K562 (cell line): ENCODE measurements around the gene B3GALT6. TPM values are rescaled to one million over a fixed set of nuclear protein-coding genes. Genes with fewer than 3 reads are reported as not detected.

ENCODE experiments used
- ARHGAP35 ChIP-seq: fragments of 450-650 bp; IDR thresholded peaks from 2 replicates; pipeline ENCODE4 v1.6.1; 2018; ENCODE audit not compliant: partially characterized antibody
- ARID2 ChIP-seq: fragments of 450-650 bp; IDR thresholded peaks from 2 replicates; pipeline ENCODE4 v1.6.1; 2017; ENCODE audit warnings: antibody characterized with exemption, mild to moderate bottlenecking
- ETV6 ChIP-seq, 3 experiments: fragments of 150-350 bp in 1 of 3; sonication (generic) in 1 of 3; formaldehyde crosslinking in 1 of 3; IDR thresholded peaks; 2 replicates each; pipeline versions ENCODE4 v1.6.1 to v1.8.0; 2014 to 2022; ENCODE audit warnings: borderline replicate concordance in 2 of 3, low read depth in 2 of 3, antibody characterized with exemption in 1 of 3, low read length in 1 of 3, mild to moderate bottlenecking in 1 of 3, missing genetic modification reagents in 1 of 3
- EZH2 ChIP-seq: IDR thresholded peaks from 2 replicates; pipeline ENCODE4 v1.6.1; 2012; ENCODE audit warnings: low read depth, mild to moderate bottlenecking, inconsistent platforms, low read length, borderline replicate concordance
- HDAC3 ChIP-seq: fragments of 450-650 bp; IDR thresholded peaks from 2 replicates; pipeline ENCODE4 v1.6.1; 2018; ENCODE audit warnings: borderline replicate concordance, mild to moderate bottlenecking, moderate library complexity; ENCODE audit not compliant: partially characterized antibody
- JUNB ChIP-seq: fragments of 450-650 bp; formaldehyde crosslinking; conservative IDR thresholded peaks from 2 replicates; pipeline ENCODE4 v1.4.0; 2020; ENCODE audit warnings: mild to moderate bottlenecking
- NELFE ChIP-seq: IDR thresholded peaks from 2 replicates; pipeline ENCODE4 v1.6.1; 2011; ENCODE audit warnings: mild to moderate bottlenecking; ENCODE audit not compliant: insufficient read depth, insufficient read length
- TOE1 ChIP-seq, 2 experiments: fragments of 450-650 bp in 1 of 2; sonication (generic) in 1 of 2; formaldehyde crosslinking in 1 of 2; IDR thresholded peaks; 2 replicates each; pipeline versions ENCODE4 v1.7.1 to v1.8.0; 2016 to 2022; ENCODE audit warnings: borderline replicate concordance in 2 of 2, mild to moderate bottlenecking in 2 of 2, antibody characterized with exemption in 1 of 2, inconsistent platforms in 1 of 2, low read depth in 1 of 2, missing genetic modification reagents in 1 of 2, moderate library complexity in 1 of 2
- ZNF133 ChIP-seq: fragments of 250-450 bp; sonication (Bioruptor Pico); IDR thresholded peaks from 2 replicates; pipeline ENCODE4 v1.4.0; 2020; ENCODE audit warnings: mild to moderate bottlenecking
- ZNF146 ChIP-seq: IDR thresholded peaks from one replicate; pipeline ENCODE4 v1.6.1; 2018; ENCODE audit warnings: missing compliant biosample characterization; ENCODE audit not compliant: unreplicated experiment
- ZNF696 ChIP-seq: fragments of 250-450 bp; sonication (Bioruptor Pico); conservative IDR thresholded peaks from 2 replicates; pipeline ENCODE4 v1.4.0; 2020; ENCODE audit warnings: mild to moderate bottlenecking, moderate library complexity
- ZZZ3 ChIP-seq: fragments of 450-650 bp; IDR thresholded peaks from 2 replicates; pipeline ENCODE4 v1.6.1; 2016; ENCODE audit warnings: antibody characterized with exemption, mild to moderate bottlenecking, moderate library complexity
- polyA plus RNA-seq, 8 experiments: library from polyadenylated mRNA; depleted of rRNA in 4 of 8; stranded (reverse) in 5 of 8; unstranded in 3 of 8; fragments of >200 nt; fragmentation: Nextera tagmentation in 2 of 8; fragmentation: Illumina TruSeq in 1 of 8; extraction: Ambion mirVana in 2 of 8; extraction: Trizol in 1 of 8; gene quantifications; 2 replicates each; pipeline versions ENCODE4 v1.2.1 to v1.2.3, GENCODE V29; 2011 to 2014; ENCODE audit warnings: inconsistent platforms in 1 of 8, missing spikeins in 1 of 8
- total RNA-seq, 7 experiments: library from RNA; depleted of rRNA in 6 of 7; stranded (reverse); fragments of >200 nt in 6 of 7; fragmentation: Illumina TruSeq in 2 of 7; extraction: Trizol in 2 of 7; gene quantifications; 2 replicates each; pipeline versions ENCODE4 v1.2.1 to v1.2.3, GENCODE V29; 2011 to 2021; ENCODE audit warnings: low replicate concordance in 1 of 7
- TF ChIP-seq, protein P1 (sequence below): fragments of 250-450 bp; sonication (Bioruptor Pico); IDR thresholded peaks from 2 replicates; pipeline ENCODE4 v1.5.0; 2021
- TF ChIP-seq, protein P2 (sequence below), 3 experiments: IDR thresholded peaks in 2 of 3; conservative IDR thresholded peaks in 1 of 3; 2 replicates each; pipeline ENCODE4 v1.5.1; 2011 to 2012; ENCODE audit warnings: low read length in 3 of 3, mild to moderate bottlenecking in 3 of 3, control low read depth in 2 of 3, improper control_type of control experiment in 1 of 3, inconsistent platforms in 1 of 3, low read depth in 1 of 3, mixed read lengths in 1 of 3, moderate library complexity in 1 of 3; ENCODE audit not compliant: insufficient read depth in 2 of 3
- TF ChIP-seq, protein P3 (sequence below): fragments of 450-650 bp; formaldehyde crosslinking; IDR thresholded peaks from 2 replicates; pipeline ENCODE4 v1.4.0; 2022; ENCODE audit warnings: mild to moderate bottlenecking, moderate library complexity
- TF ChIP-seq, protein P4 (sequence below): fragments of 250-450 bp; sonication (Bioruptor Pico); IDR thresholded peaks from 2 replicates; pipeline ENCODE4 v1.8.0; 2022; ENCODE audit warnings: inconsistent platforms, mild to moderate bottlenecking, moderate library complexity, borderline replicate concordance
- TF ChIP-seq, protein P5 (sequence below): fragments of 250-450 bp; sonication (Bioruptor Pico); IDR thresholded peaks from 2 replicates; pipeline ENCODE4 v1.5.1; 2021; ENCODE audit warnings: mild to moderate bottlenecking
- TF ChIP-seq, protein P6 (sequence below): sonication (generic); formaldehyde crosslinking; IDR thresholded peaks from 2 replicates; pipeline ENCODE4 v1.8.1; 2023; ENCODE audit warnings: mild to moderate bottlenecking, missing genetic modification reagents

B3GALT6 gene
- total and polyA plus RNA-seq, 9 of the 15 experiments (the other 6 are each of a cell fraction or from before 2014, with no cell fraction given), result 0.68 to 29.8 (median 9.9) TPM

DNA sequence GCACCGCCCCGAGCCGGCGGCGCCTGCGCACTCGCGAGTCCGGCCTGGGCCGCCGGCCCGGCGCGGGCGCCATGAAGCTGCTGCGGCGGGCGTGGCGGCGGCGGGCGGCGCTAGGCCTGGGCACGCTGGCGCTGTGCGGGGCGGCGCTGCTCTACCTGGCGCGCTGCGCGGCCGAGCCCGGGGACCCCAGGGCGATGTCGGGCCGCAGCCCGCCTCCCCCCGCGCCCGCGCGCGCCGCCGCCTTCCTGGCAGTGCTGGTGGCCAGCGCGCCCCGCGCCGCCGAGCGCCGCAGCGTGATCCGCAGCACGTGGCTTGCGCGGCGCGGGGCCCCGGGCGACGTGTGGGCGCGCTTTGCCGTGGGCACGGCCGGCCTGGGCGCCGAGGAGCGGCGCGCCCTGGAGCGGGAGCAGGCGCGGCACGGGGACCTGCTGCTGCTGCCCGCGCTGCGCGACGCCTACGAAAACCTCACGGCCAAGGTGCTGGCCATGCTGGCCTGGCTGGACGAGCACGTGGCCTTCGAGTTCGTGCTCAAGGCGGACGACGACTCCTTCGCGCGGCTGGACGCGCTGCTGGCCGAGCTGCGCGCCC lies at the start of gene B3GALT6 (continued):
- no peak for TF ChIP-seq ZNF146 (CRISPR knock-in tag)
- TF ChIP-seq, protein P1, sequence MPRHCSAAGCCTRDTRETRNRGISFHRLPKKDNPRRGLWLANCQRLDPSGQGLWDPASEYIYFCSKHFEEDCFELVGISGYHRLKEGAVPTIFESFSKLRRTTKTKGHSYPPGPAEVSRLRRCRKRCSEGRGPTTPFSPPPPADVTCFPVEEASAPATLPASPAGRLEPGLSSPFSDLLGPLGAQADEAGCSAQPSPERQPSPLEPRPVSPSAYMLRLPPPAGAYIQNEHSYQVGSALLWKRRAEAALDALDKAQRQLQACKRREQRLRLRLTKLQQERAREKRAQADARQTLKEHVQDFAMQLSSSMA (CRISPR knock-in tag), result no peak
- TF ChIP-seq, protein P2, sequence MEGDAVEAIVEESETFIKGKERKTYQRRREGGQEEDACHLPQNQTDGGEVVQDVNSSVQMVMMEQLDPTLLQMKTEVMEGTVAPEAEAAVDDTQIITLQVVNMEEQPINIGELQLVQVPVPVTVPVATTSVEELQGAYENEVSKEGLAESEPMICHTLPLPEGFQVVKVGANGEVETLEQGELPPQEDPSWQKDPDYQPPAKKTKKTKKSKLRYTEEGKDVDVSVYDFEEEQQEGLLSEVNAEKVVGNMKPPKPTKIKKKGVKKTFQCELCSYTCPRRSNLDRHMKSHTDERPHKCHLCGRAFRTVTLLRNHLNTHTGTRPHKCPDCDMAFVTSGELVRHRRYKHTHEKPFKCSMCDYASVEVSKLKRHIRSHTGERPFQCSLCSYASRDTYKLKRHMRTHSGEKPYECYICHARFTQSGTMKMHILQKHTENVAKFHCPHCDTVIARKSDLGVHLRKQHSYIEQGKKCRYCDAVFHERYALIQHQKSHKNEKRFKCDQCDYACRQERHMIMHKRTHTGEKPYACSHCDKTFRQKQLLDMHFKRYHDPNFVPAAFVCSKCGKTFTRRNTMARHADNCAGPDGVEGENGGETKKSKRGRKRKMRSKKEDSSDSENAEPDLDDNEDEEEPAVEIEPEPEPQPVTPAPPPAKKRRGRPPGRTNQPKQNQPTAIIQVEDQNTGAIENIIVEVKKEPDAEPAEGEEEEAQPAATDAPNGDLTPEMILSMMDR (IDR thresholded peaks at IDR 0.05 in 2 of 3, conservative IDR thresholded peaks at IDR 0.05 in 1 of 3; ENCODE audit: insufficient read depth in 2 of 3, low read depth in 1 of 3, low read length in 3 of 3), result no peak
- TF ChIP-seq ARID2, result no peak
- no peak for TF ChIP-seq EZH2
- TF ChIP-seq ETV6 (IDR thresholded peaks at IDR 0.05; ENCODE audit: borderline replicate concordance in 1 of 2, low read depth in 2 of 2, low read length in 1 of 2), result no peak
- TF ChIP-seq ETV6 (CRISPR knock-in tag; IDR thresholded peaks at IDR 0.05; ENCODE audit: borderline replicate concordance), result peak; percentile 92; the same call in 1 of the 2 replicates
- TF ChIP-seq, protein P3, sequence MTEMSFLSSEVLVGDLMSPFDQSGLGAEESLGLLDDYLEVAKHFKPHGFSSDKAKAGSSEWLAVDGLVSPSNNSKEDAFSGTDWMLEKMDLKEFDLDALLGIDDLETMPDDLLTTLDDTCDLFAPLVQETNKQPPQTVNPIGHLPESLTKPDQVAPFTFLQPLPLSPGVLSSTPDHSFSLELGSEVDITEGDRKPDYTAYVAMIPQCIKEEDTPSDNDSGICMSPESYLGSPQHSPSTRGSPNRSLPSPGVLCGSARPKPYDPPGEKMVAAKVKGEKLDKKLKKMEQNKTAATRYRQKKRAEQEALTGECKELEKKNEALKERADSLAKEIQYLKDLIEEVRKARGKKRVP (CRISPR knock-in tag), result no peak
- no peak for TF ChIP-seq JUNB (CRISPR knock-in tag)
- TF ChIP-seq, protein P4, sequence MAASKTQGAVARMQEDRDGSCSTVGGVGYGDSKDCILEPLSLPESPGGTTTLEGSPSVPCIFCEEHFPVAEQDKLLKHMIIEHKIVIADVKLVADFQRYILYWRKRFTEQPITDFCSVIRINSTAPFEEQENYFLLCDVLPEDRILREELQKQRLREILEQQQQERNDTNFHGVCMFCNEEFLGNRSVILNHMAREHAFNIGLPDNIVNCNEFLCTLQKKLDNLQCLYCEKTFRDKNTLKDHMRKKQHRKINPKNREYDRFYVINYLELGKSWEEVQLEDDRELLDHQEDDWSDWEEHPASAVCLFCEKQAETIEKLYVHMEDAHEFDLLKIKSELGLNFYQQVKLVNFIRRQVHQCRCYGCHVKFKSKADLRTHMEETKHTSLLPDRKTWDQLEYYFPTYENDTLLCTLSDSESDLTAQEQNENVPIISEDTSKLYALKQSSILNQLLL, result no peak
- TF ChIP-seq ARHGAP35, result no peak
- TF ChIP-seq, protein P5, sequence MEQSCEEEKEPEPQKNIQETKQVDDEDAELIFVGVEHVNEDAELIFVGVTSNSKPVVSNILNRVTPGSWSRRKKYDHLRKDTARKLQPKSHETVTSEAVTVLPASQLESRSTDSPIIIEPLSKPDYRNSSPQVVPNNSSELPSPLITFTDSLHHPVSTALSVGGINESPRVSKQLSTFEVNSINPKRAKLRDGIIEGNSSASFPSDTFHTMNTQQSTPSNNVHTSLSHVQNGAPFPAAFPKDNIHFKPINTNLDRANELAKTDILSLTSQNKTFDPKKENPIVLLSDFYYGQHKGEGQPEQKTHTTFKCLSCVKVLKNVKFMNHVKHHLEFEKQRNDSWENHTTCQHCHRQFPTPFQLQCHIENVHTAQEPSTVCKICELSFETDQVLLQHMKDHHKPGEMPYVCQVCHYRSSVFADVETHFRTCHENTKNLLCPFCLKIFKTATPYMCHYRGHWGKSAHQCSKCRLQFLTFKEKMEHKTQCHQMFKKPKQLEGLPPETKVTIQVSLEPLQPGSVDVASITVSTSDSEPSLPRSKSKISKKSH (CRISPR knock-in tag), result no peak
- no peak for TF ChIP-seq TOE1 (IDR thresholded peaks at IDR 0.05; ENCODE audit: borderline replicate concordance)
- TF ChIP-seq TOE1 (CRISPR knock-in tag; IDR thresholded peaks at IDR 0.05; ENCODE audit: borderline replicate concordance, low read depth), result no peak; the same call in 1 of the 2 replicates
- no peak for TF ChIP-seq ZNF133 (CRISPR knock-in tag)
- no peak for TF ChIP-seq NELFE
- no peak for TF ChIP-seq HDAC3
- TF ChIP-seq, protein P6, sequence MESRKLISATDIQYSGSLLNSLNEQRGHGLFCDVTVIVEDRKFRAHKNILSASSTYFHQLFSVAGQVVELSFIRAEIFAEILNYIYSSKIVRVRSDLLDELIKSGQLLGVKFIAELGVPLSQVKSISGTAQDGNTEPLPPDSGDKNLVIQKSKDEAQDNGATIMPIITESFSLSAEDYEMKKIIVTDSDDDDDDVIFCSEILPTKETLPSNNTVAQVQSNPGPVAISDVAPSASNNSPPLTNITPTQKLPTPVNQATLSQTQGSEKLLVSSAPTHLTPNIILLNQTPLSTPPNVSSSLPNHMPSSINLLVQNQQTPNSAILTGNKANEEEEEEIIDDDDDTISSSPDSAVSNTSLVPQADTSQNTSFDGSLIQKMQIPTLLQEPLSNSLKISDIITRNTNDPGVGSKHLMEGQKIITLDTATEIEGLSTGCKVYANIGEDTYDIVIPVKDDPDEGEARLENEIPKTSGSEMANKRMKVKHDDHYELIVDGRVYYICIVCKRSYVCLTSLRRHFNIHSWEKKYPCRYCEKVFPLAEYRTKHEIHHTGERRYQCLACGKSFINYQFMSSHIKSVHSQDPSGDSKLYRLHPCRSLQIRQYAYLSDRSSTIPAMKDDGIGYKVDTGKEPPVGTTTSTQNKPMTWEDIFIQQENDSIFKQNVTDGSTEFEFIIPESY (CRISPR knock-in tag), result no peak
- no peak for TF ChIP-seq ZNF696 (CRISPR knock-in tag)
- TF ChIP-seq ZZZ3, result no peak
